HCT116 (cell line): ENCODE results near the gene TNP1. TPM values are rescaled to one million over a fixed set of nuclear protein-coding genes. Genes with fewer than 3 reads are reported as not detected.

Experiments used
- ATAC-seq: fragments of 200-7000 bp; cut with Tn5 transposase; 2 replicates; pipeline ENCODE4 v1.9.1; 2020; ENCODE audit warnings: mild to moderate bottlenecking, moderate library complexity
- BruUV-seq: library from RNA; stranded (reverse); fragments of 400-500 nt; replicated peaks from 2 replicates; lab custom pipeline; 2021; lab: Mats Ljungman, UMichigan
- CTCF ChIA-PET: fragments of 300-600 bp; sonication (Branson Sonifier 250); formaldehyde crosslinking; loops from one replicate; lab custom pipeline; 2021; ENCODE audit warnings: antibody characterized with exemption; lab: Charles Lee
- POLR2A ChIA-PET: fragments of 300-600, 350-600 bp; sonication (Branson Sonifier 250); formaldehyde crosslinking; loops from one replicate; lab custom pipeline; 2021; ENCODE audit warnings: antibody characterized with exemption; lab: Charles Lee
- RAD21 ChIA-PET, 2 experiments: fragments of 300-600 bp; sonication (Branson Sonifier 250); formaldehyde crosslinking; loops; one replicate each; lab custom pipeline; 2023; ENCODE audit warnings: low total read pairs in 2 of 2; ENCODE audit not compliant: uncharacterized antibody in 2 of 2, unreplicated experiment in 2 of 2, low non-redundant PET in 1 of 2; lab: Charles Lee
- DNase-seq: peaks from one replicate; pipeline ENCODE4 v3.0.0-alpha.2; 2010; ENCODE audit warnings: low read depth, low spot score
- H2AFZ ChIP-seq: fragments of 200-600 bp; shearing (Covaris generic), sonication (generic); 2 replicates; pipeline ENCODE4 v1.6.1; 2017; ENCODE audit warnings: low read depth, mixed run types, mixed read lengths, antibody characterized with exemption, low read length; ENCODE audit not compliant: poor library complexity, severe bottlenecking
- H3K27ac ChIP-seq: 2 replicates; pipeline ENCODE4 v1.5.1; 2012; ENCODE audit warnings: low read depth, low read length
- H3K27me3 ChIP-seq: fragments of 200-600 bp; sonication (generic); 2 replicates; pipeline ENCODE4 v1.6.1; 2016; ENCODE audit warnings: mixed run types, low read length, mixed read lengths; ENCODE audit not compliant: insufficient read depth
- H3K36me3 ChIP-seq, 2 experiments: fragments of 200-500 bp in 1 of 2; fragments of 200-600 bp in 1 of 2; sonication (Bioruptor generic) in 1 of 2; sonication (generic) in 1 of 2; 2 replicates each; pipeline versions ENCODE4 v1.5.1 to v1.6.1; 2014 to 2016; ENCODE audit warnings: low read length in 2 of 2, inconsistent platforms in 1 of 2, mixed read lengths in 1 of 2, mixed run types in 1 of 2; ENCODE audit not compliant: insufficient read depth in 2 of 2, control insufficient read depth in 1 of 2
- H3K4me1 ChIP-seq, 2 experiments: fragments of 200-600 bp in 1 of 2; sonication (generic) in 1 of 2; 2 replicates each; pipeline versions ENCODE4 v1.5.1 to v1.6.1; 2012 to 2017; ENCODE audit warnings: low read length in 2 of 2, inconsistent platforms in 1 of 2, mild to moderate bottlenecking in 1 of 2, mixed read lengths in 1 of 2, mixed run types in 1 of 2, moderate library complexity in 1 of 2; ENCODE audit not compliant: insufficient read depth in 2 of 2, control insufficient read depth in 1 of 2
- H3K4me2 ChIP-seq: fragments of 200-600 bp; sonication (generic); 2 replicates; pipeline ENCODE4 v1.6.1; 2017; ENCODE audit warnings: mixed run types, low read length, mixed read lengths
- H3K4me3 ChIP-seq, 2 experiments: fragments of 200-600 bp in 1 of 2; sonication (generic) in 1 of 2; replicated peaks in 1 of 2; 2 replicates each; pipeline ENCODE4 v1.5.1; 2011 to 2016; ENCODE audit warnings: low read length in 2 of 2, control low read depth in 1 of 2, low read depth in 1 of 2, mild to moderate bottlenecking in 1 of 2, mixed read lengths in 1 of 2, mixed run types in 1 of 2
- H3K79me2 ChIP-seq: fragments of 200-600 bp; sonication (generic); 2 replicates; pipeline ENCODE4 v1.6.1; 2017; ENCODE audit warnings: mild to moderate bottlenecking, mixed run types, low read length, moderate library complexity, mixed read lengths; ENCODE audit not compliant: insufficient read depth
- H3K9ac ChIP-seq: fragments of 200-600 bp; sonication (generic); 2 replicates; pipeline ENCODE4 v1.6.1; 2016; ENCODE audit warnings: low read length, mixed read lengths
- H3K9me2 ChIP-seq: fragments of 200-600 bp; sonication (generic), shearing (Covaris generic); 2 replicates; pipeline ENCODE4 v1.6.1; 2017; ENCODE audit warnings: mixed run types, mild to moderate bottlenecking, moderate library complexity; ENCODE audit not compliant: insufficient read depth
- H3K9me3 ChIP-seq, 2 experiments: fragments of 200-500 bp in 1 of 2; fragments of 200-600 bp in 1 of 2; sonication (Bioruptor generic) in 1 of 2; sonication (generic) in 1 of 2; 2 replicates each; pipeline ENCODE4 v1.6.1; 2014 to 2017; ENCODE audit warnings: low read length in 2 of 2, mixed read lengths in 2 of 2, inconsistent platforms in 1 of 2, low read depth in 1 of 2, mild to moderate bottlenecking in 1 of 2, mixed run types in 1 of 2, moderate library complexity in 1 of 2; ENCODE audit not compliant: control insufficient read depth in 1 of 2, insufficient read depth in 1 of 2
- H4K20me1 ChIP-seq: fragments of 200-600 bp; sonication (generic), shearing (Covaris generic); 2 replicates; pipeline ENCODE4 v1.6.1; 2017; ENCODE audit warnings: mixed run types, mild to moderate bottlenecking, moderate library complexity; ENCODE audit not compliant: insufficient read depth
- ATF3 ChIP-seq: IDR thresholded peaks from 2 replicates; pipeline ENCODE4 v1.6.1; 2012
- CBX3 ChIP-seq: IDR thresholded peaks from 2 replicates; pipeline ENCODE4 v1.6.1; 2012; ENCODE audit warnings: low read depth
- CEBPB ChIP-seq: IDR thresholded peaks from 2 replicates; pipeline ENCODE4 v1.6.1; 2012; ENCODE audit warnings: low read depth
- EGR1 ChIP-seq: IDR thresholded peaks from 2 replicates; pipeline ENCODE4 v1.6.1; 2012; ENCODE audit warnings: low read depth
- EZH2 ChIP-seq: fragments of 200-600 bp; sonication (generic); IDR thresholded peaks from 2 replicates; pipeline ENCODE4 v1.6.1; 2017; ENCODE audit warnings: antibody characterized with exemption, mixed run types
- EZH2phosphoT487 ChIP-seq: fragments of 200-600 bp; IDR thresholded peaks from 2 replicates; pipeline ENCODE4 v1.6.1; 2018; ENCODE audit warnings: antibody characterized with exemption, borderline replicate concordance
- JUND ChIP-seq: IDR thresholded peaks from 2 replicates; pipeline ENCODE4 v1.6.1; 2012
- POLR2A ChIP-seq: IDR thresholded peaks from 2 replicates; pipeline ENCODE4 v1.7.0; 2011; ENCODE audit warnings: borderline replicate concordance; ENCODE audit not compliant: insufficient read depth, insufficient read length; ENCODE audit errors: extremely low read depth
- RAD21 ChIP-seq: IDR thresholded peaks from 2 replicates; pipeline ENCODE4 v1.6.1; 2012; ENCODE audit warnings: low read depth, mild to moderate bottlenecking
- SIN3A ChIP-seq: IDR thresholded peaks from 2 replicates; pipeline ENCODE4 v1.6.1; 2012; ENCODE audit warnings: low read depth
- TCF7L2 ChIP-seq: IDR thresholded peaks from 2 replicates; pipeline ENCODE4 v1.7.0; 2011; ENCODE audit warnings: borderline replicate concordance, inconsistent platforms; ENCODE audit not compliant: insufficient read depth, insufficient read length; ENCODE audit errors: extremely low read depth
- YY1 ChIP-seq: IDR thresholded peaks from 2 replicates; pipeline ENCODE4 v1.6.1; 2011; ENCODE audit warnings: low read length, low read depth, moderate library complexity, mild to moderate bottlenecking; ENCODE audit not compliant: insufficient replicate concordance; ENCODE audit errors: extremely low read depth
- ZBTB33 ChIP-seq: IDR thresholded peaks from 2 replicates; pipeline ENCODE4 v1.6.1; 2011; ENCODE audit warnings: mild to moderate bottlenecking, low read length, moderate library complexity; ENCODE audit not compliant: insufficient replicate concordance; ENCODE audit errors: extremely low read depth
- ZNF274 ChIP-seq: fragments of 200-500 bp; sonication (Bioruptor generic); IDR thresholded peaks from 2 replicates; pipeline ENCODE4 v1.6.1; 2014; ENCODE audit warnings: mild to moderate bottlenecking, low read depth, low read length, inconsistent platforms
- intact Hi-C: fragments of 100-400 bp; cut with micrococcal nuclease; formaldehyde crosslinking; loops from 2 replicates; pipeline ENCODE4 v1.10.0; 2022
- total RNA-seq: library from RNA; stranded (reverse); gene quantifications from one replicate; pipeline ENCODE4 v1.2.1, GENCODE V29; 2021; ENCODE audit not compliant: unreplicated experiment

Gene TNP1
- total RNA-seq, 1 experiment from 2014 or later, result not detected

- TF ChIP-seq CBX3, result no peak
- TF ChIP-seq ATF3, result no peak
- TF ChIP-seq CEBPB, result no peak
- no peak for TF ChIP-seq ZNF274
- TF ChIP-seq YY1, result no peak
- TF ChIP-seq SIN3A, result no peak
- no peak for TF ChIP-seq RAD21
- TF ChIP-seq EZH2phosphoT487, result no peak
- TF ChIP-seq, all 23 proteins: peak for 0
Observed at GRCh38 chr2:216873573-216873972, 13.7 kb upstream of the TNP1 start (continued).

GRCh38 chr2:216872624-216873023 lies 12.8 kb upstream of the TNP1 start:
- no TSS peak for BruUV-seq
- CTCF ChIA-PET, result no interaction called here

More at GRCh38 chr2:216872624-216873023, 12.8 kb upstream of the TNP1 start:
- no peaks in the 10 kb centered on the region for H3K79me2 ChIP-seq
- no peak overlapping the region for H3K4me2 ChIP-seq
- POLR2A ChIA-PET, result no interaction called here
- RAD21 ChIA-PET, result no interaction called here
- H3K27me3 ChIP-seq, result peaks cover 13% of the 10 kb centered on the region; the same call in 1 of the 2 replicates
- H3K4me1 ChIP-seq, result no peaks in the 10 kb centered on the region
- TF ChIP-seq YY1 (no peak), CEBPB (no peak), RAD21 (no peak), EGR1 (no peak), POLR2A (no peak), EZH2 (no peak), ZBTB33 (no peak), JUND (no peak), TCF7L2 (no peak)
- H2AFZ ChIP-seq, result no peak overlapping the region
- no peaks in the 10 kb centered on the region for H3K9me2 ChIP-seq
- H3K27ac ChIP-seq, result no peak overlapping the region
- intact Hi-C loops, result no loop called here
- no peaks in the 10 kb centered on the region for H3K9me3 ChIP-seq
- no peaks in the 10 kb centered on the region for H3K36me3 ChIP-seq
- ATAC-seq (no peak), DNase-seq (no peak)
- no peaks in the 10 kb centered on the region for H4K20me1 ChIP-seq
- no peak overlapping the region for H3K9ac ChIP-seq
- no peak overlapping the region for H3K4me3 ChIP-seq
